Sigmoid colon (tissue), 7 donors: ENCODE data around the gene CISH. TPM values are rescaled to one million over a fixed set of nuclear protein-coding genes. Genes with fewer than 3 reads are reported as not detected.

ENCODE experiments used
- DNase-seq: peaks from one replicate; pipeline ENCODE4 v3.0.0-alpha.2; 2019
- H3K27ac ChIP-seq, 4 donors: fragments of 200-600 bp; sonication (generic); one replicate each; pipeline ENCODE4 v1.5.1; 2016 to 2019; ENCODE audit warnings: mild to moderate bottlenecking in 1 of 4
- H3K27me3 ChIP-seq, 3 donors: fragments of 200-600 bp; sonication (generic); one replicate each; pipeline ENCODE4 v1.5.1; 2019; ENCODE audit warnings: mild to moderate bottlenecking in 1 of 3
- H3K36me3 ChIP-seq, 4 donors: fragments of 200-600 bp; sonication (generic); one replicate each; pipeline ENCODE4 v1.5.1; 2016 to 2019
- H3K4me1 ChIP-seq, 4 donors: fragments of 200-600 bp; sonication (generic); one replicate each; pipeline ENCODE4 v1.5.1; 2017 to 2019
- H3K4me3 ChIP-seq, 4 donors: fragments of 200-600 bp; sonication (generic); one replicate each; pipeline ENCODE4 v1.5.1; 2017 to 2019; ENCODE audit warnings: mild to moderate bottlenecking in 2 of 4, moderate library complexity in 1 of 4
- H3K9me3 ChIP-seq, 4 donors: fragments of 200-600 bp in 3 of 4; sonication (generic) in 3 of 4; one replicate each; pipeline versions ENCODE4 v1.5.1 to v1.6.1; 2013 to 2019
- CTCF ChIP-seq, 4 experiments: fragments of 450-650 bp in 3 of 4; fragments of 200-600 bp in 1 of 4; IDR thresholded peaks; one replicate each; pipeline ENCODE4 v1.5.1; 2016 to 2019; ENCODE audit warnings: antibody characterized with exemption in 4 of 4, mild to moderate bottlenecking in 3 of 4, moderate library complexity in 2 of 4
- EP300 ChIP-seq, 4 donors: sonication (generic); formaldehyde crosslinking; IDR thresholded peaks; one replicate each; pipeline ENCODE4 v1.6.1; 2017; ENCODE audit warnings: antibody characterized with exemption in 4 of 4
- POLR2A ChIP-seq, 2 donors: fragments of 450-650 bp; IDR thresholded peaks; one replicate each; pipeline ENCODE4 v1.6.1; 2016; ENCODE audit warnings: antibody characterized with exemption in 2 of 2, mild to moderate bottlenecking in 2 of 2, moderate library complexity in 2 of 2
- POLR2AphosphoS5 ChIP-seq, 4 donors: sonication (generic); formaldehyde crosslinking; IDR thresholded peaks; one replicate each; pipeline ENCODE4 v1.6.1; 2017; ENCODE audit warnings: antibody characterized with exemption in 4 of 4
- WGBS, 2 donors: extraction: QIAGEN DNeasy Blood & Tissue Kit; methylation state at CpG; one replicate each; pipeline ENCODE4 v1.1.7; 2013; 5-methylcytosine and 5-hydroxymethylcytosine counted together
- intact Hi-C: fragments of 100-400 bp; cut with DNase I; formaldehyde crosslinking; loops from one replicate; pipeline ENCODE4 v1.15.1; 2023
- polyA plus RNA-seq, 3 donors: library from polyadenylated mRNA; stranded (reverse); fragments of 200-250 nt; gene quantifications; one replicate each; pipeline ENCODE4 v1.2.3, GENCODE V29; 2013
- total RNA-seq, 4 donors: library from RNA; depleted of rRNA; stranded (reverse); fragments of >200 nt; gene quantifications; one replicate each; pipeline ENCODE4 v1.1.0, GENCODE V29; 2016
- donor health status: healthy with polysubstance abuse.
- donor health status: Bipolar disorder and iron deficiency.
- donor health status: healthy.

Gene CISH
- total and polyA plus RNA-seq, 7 donors: 2.1 to 17.0 (median 8.1) TPM

GRCh38 chr3:50652709-50653108 lies 41.1 kb upstream of the CISH start:
- H3K36me3 ChIP-seq: peaks cover 0 to 6% (median 0%) of the 10 kb centered on the region in 4 donors
- no peak overlapping the region for H3K4me3 ChIP-seq
- TF ChIP-seq CTCF (IDR thresholded peaks at IDR 0.05) (peak in 1 of 4 experiments; percentile 18), POLR2A (IDR thresholded peaks at IDR 0.05) (no peak)
- intact Hi-C loops: no loop called here
- H3K9me3 ChIP-seq: no peaks in the 10 kb centered on the region
- H3K27ac ChIP-seq: no peak overlapping the region
- no peaks in the 10 kb centered on the region for H3K27me3 ChIP-seq
- DNase-seq: no peak
- 74 to 79% methylated on average over 2 of the region's 2 CpGs for whole genome bisulfite sequencing, 2 donors
- peaks cover 0 to 18% (median 12%) of the 10 kb centered on the region in 4 donors for H3K4me1 ChIP-seq

GRCh38 chr3:50651920-50652529 lies 40.5 kb upstream of the CISH start:
- Histone ChIP-seq H3K27me3 (no peaks in the 10 kb centered on the region), H3K9me3 (no peaks in the 10 kb centered on the region), H3K27ac (no peak overlapping the region), H3K4me3 (no peak overlapping the region), H3K36me3 (peaks cover 0 to 6% (median under 1%) of the 10 kb centered on the region in 4 donors), H3K4me1 (peaks cover 0 to 18% (median 12%) of the 10 kb centered on the region in 4 donors)
- intact Hi-C loops: no loop called here
- 71 to 77% methylated on average over 7 of the region's 7 CpGs for WGBS, 2 donors
- DNase-seq: no peak
- TF ChIP-seq POLR2A (IDR thresholded peaks at IDR 0.05): no peak
- TF ChIP-seq CTCF (IDR thresholded peaks at IDR 0.05): no peak
- TF ChIP-seq EP300 (IDR thresholded peaks at IDR 0.05): no peak
- no peak for TF ChIP-seq POLR2AphosphoS5 (IDR thresholded peaks at IDR 0.05)

GRCh38 chr3:50651445-50651844 lies 39.9 kb upstream of the CISH start:
- no peak overlapping the region for H3K4me3 ChIP-seq
- no peak for TF ChIP-seq POLR2A (IDR thresholded peaks at IDR 0.05)
- no peak for TF ChIP-seq EP300 (IDR thresholded peaks at IDR 0.05)
- no peak for TF ChIP-seq POLR2AphosphoS5 (IDR thresholded peaks at IDR 0.05)
- TF ChIP-seq CTCF (IDR thresholded peaks at IDR 0.05): no peak
- H3K36me3 ChIP-seq: peaks cover 0 to 10% (median 3%) of the 10 kb centered on the region in 4 donors
- 90 to 94% methylated on average over 8 of the region's 8 CpGs for WGBS, 2 donors
- peaks cover 0 to 18% (median 12%) of the 10 kb centered on the region in 4 donors for H3K4me1 ChIP-seq
- intact Hi-C loops: no loop called here
- no peaks in the 10 kb centered on the region for H3K9me3 ChIP-seq
- no peak for DNase-seq
- H3K27me3 ChIP-seq: no peaks in the 10 kb centered on the region
- H3K27ac ChIP-seq: no peak overlapping the region

GRCh38 chr3:50650018-50650417 lies 38.4 kb upstream of the CISH start:
- Histone ChIP-seq H3K4me1 (peaks cover 0 to 18% (median 12%) of the 10 kb centered on the region in 4 donors), H3K27ac (no peak overlapping the region), H3K9me3 (no peaks in the 10 kb centered on the region), H3K27me3 (no peaks in the 10 kb centered on the region), H3K36me3 (peaks cover 0 to 24% (median 5%) of the 10 kb centered on the region in 4 donors), H3K4me3 (no peak overlapping the region)
- TF ChIP-seq POLR2A (IDR thresholded peaks at IDR 0.05) (no peak), EP300 (IDR thresholded peaks at IDR 0.05) (no peak), POLR2AphosphoS5 (IDR thresholded peaks at IDR 0.05) (no peak), CTCF (IDR thresholded peaks at IDR 0.05) (no peak)
- intact Hi-C loops: no loop called here
- 98% methylated on average over 1 of the region's 1 CpG for WGBS, 2 donors
- no peak for DNase-seq
